Panc1 (cell line): Measurements from ENCODE around the gene CGGBP1.

Experiments
- CTCF ChIP-seq: fragments of 450-650 bp; IDR thresholded peaks from 2 replicates; pipeline ENCODE4 v1.5.1; 2017; ENCODE audit warnings: mild to moderate bottlenecking
- POLR2AphosphoS5 ChIP-seq: IDR thresholded peaks from 2 replicates; pipeline ENCODE4 v1.6.1; 2012; ENCODE audit warnings: mild to moderate bottlenecking, low read depth, low read length, moderate library complexity
- REST ChIP-seq, 2 experiments: IDR thresholded peaks; 2 replicates each; pipeline ENCODE4 v1.6.1; 2011 to 2012; ENCODE audit warnings: low read depth in 2 of 2, control low read depth in 1 of 2, low read length in 1 of 2, mild to moderate bottlenecking in 1 of 2, moderate library complexity in 1 of 2; ENCODE audit not compliant: insufficient read depth in 1 of 2
- SIN3A ChIP-seq: IDR thresholded peaks from 2 replicates; pipeline ENCODE4 v1.6.1; 2012; ENCODE audit warnings: low read depth, mild to moderate bottlenecking, low read length, moderate library complexity, borderline replicate concordance; ENCODE audit not compliant: insufficient read depth
- TCF7L2 ChIP-seq: IDR thresholded peaks from 2 replicates; pipeline ENCODE4 v1.6.1; 2011; ENCODE audit warnings: mild to moderate bottlenecking, low read depth, low read length, inconsistent platforms

- no peak for TF ChIP-seq REST (IDR thresholded peaks at IDR 0.05; ENCODE audit: insufficient read depth in 1 of 2, low read depth in 2 of 2, low read length in 1 of 2)
- no peak for TF ChIP-seq CTCF
- TF ChIP-seq POLR2AphosphoS5, result no peak
- TF ChIP-seq SIN3A, result peak; percentile 27; the same call in 1 of the 2 replicates
- no peak for TF ChIP-seq TCF7L2
These were observed 770 bp upstream of the CGGBP1 start for GRCh38 chr3:88059380-88060170.
